Esophagus muscularis mucosa (tissue), 4 donors: Measurements from ENCODE around the gene PRR35. TPM values are rescaled to one million over a fixed set of nuclear protein-coding genes. Genes with fewer than 3 reads are reported as not detected.

Experiments
- DNase-seq: peaks from one replicate; pipeline ENCODE4 v3.0.0-alpha.2; 2017; ENCODE audit errors: extremely low spot score
- H3K27ac ChIP-seq, 4 donors: fragments of 200-600 bp; sonication (generic); replicated peaks in 1 of 4; 1 replicate in 3 of 4; 2 replicates in 1 of 4; pipeline ENCODE4 v1.5.1; 2016 to 2019; ENCODE audit warnings: mild to moderate bottlenecking in 1 of 4
- H3K27me3 ChIP-seq, 4 donors: fragments of 200-600 bp; sonication (generic); one replicate each; pipeline versions ENCODE4 v1.5.1 to v1.6.0; 2016 to 2019
- H3K36me3 ChIP-seq, 4 donors: fragments of 200-600 bp; sonication (generic); one replicate each; pipeline ENCODE4 v1.5.1; 2016 to 2019
- H3K4me1 ChIP-seq, 4 donors: fragments of 200-600 bp; sonication (generic); one replicate each; pipeline ENCODE4 v1.5.1; 2016 to 2019
- H3K4me3 ChIP-seq, 4 donors: fragments of 200-600 bp; sonication (generic); 1 replicate in 2 of 4; 2 replicates in 2 of 4; pipeline ENCODE4 v1.5.1; 2016 to 2019; ENCODE audit warnings: mild to moderate bottlenecking in 4 of 4, moderate library complexity in 1 of 4
- H3K9me3 ChIP-seq, 4 donors: fragments of 200-600 bp; sonication (generic); 1 replicate in 3 of 4; 2 replicates in 1 of 4; pipeline ENCODE4 v1.5.1; 2016 to 2019
- CTCF ChIP-seq, 3 experiments: fragments of 200-600 bp in 2 of 3; fragments of 450-650 bp in 1 of 3; sonication (generic) in 2 of 3; IDR thresholded peaks; one replicate each; pipeline ENCODE4 v1.5.1; 2017 to 2019; ENCODE audit warnings: antibody characterized with exemption in 3 of 3, mild to moderate bottlenecking in 2 of 3, moderate library complexity in 1 of 3
- EP300 ChIP-seq: sonication (generic); formaldehyde crosslinking; IDR thresholded peaks from one replicate; pipeline ENCODE4 v1.6.1; 2017; ENCODE audit warnings: antibody characterized with exemption
- POLR2A ChIP-seq: fragments of 450-650 bp; IDR thresholded peaks from one replicate; pipeline ENCODE4 v1.6.1; 2017; ENCODE audit warnings: antibody characterized with exemption, moderate library complexity, mild to moderate bottlenecking, low read depth
- POLR2AphosphoS5 ChIP-seq, 2 donors: sonication (generic); formaldehyde crosslinking; IDR thresholded peaks; one replicate each; pipeline ENCODE4 v1.6.1; 2017; ENCODE audit warnings: antibody characterized with exemption in 2 of 2
- WGBS: methylation state at CpG from one replicate; pipeline ENCODE4 v1.1.5; 2018; 5-methylcytosine and 5-hydroxymethylcytosine counted together
- intact Hi-C: fragments of 100-400 bp; cut with DNase I; formaldehyde crosslinking; loops from one replicate; pipeline ENCODE4 v1.15.1; 2023
- total RNA-seq, 4 donors: library from RNA; depleted of rRNA; stranded (reverse); fragments of >200 nt; gene quantifications; one replicate each; pipeline versions ENCODE4 v1.1.0 to v1.2.1, GENCODE V29; 2016

The PRR35 gene
- total RNA-seq, 4 donors from 2014 or later = not detected

DNA sequence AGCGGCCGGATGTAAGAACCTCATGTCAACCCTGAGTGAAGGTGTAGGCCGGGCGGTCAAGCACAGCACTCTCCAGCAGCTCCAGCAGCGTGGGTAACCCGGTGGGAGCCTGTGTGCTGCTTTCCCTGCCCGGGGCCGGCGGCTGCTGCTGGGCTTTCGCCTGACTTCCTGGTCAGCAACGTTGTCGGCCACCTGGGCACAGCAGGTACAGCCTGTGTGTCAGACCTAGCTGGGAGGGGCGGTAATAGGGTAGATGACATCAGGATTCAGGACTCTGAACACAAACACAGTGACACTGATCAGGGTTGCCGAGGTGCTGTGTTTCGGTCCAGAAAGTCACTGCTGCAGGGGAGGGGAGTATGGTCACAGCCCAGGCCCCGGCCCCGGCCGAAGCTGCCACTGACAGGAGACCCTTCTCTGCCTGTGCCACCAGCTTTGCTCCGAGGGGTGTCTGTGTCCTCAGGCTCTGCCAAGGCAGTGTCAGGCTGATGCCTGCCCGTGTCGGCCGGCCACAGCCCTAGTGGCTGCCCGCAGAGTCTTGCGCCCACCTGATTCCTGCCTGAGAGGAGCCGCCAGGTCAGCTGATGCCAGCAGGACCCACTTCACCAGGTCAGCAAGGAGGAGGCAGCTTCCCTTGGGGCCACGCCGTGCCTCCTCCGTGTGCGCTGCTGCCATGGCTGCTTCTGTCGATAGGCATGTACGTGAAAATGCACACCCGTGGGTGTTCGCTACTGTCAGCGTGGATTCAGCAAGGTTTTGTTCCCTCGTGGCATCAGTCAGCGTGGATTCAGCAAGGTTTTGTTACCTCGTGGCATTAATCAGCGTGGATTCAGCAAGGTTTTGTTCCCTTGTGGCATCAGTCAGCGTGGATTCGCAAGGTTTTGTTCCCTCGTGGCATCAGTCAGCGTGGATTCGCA lies 38.9 kb downstream of the PRR35 start:
- intact Hi-C loops = no loop called here
- peaks cover 0 to 33% (median 20%) of the 10 kb centered on the region in 4 donors for H3K36me3 ChIP-seq
- WGBS = 97% methylated on average over 35 of the region's 43 CpGs

GRCh38 chr16:600781-601180 lies 40.6 kb downstream of the PRR35 start:
- DNase-seq = no peak
- H3K36me3 ChIP-seq = peaks cover 0 to 29% (median 18%) of the 10 kb centered on the region in 4 donors
- no peak overlapping the region for H3K27ac ChIP-seq
- TF ChIP-seq EP300 (no peak), POLR2AphosphoS5 (IDR thresholded peaks at IDR 0.05) (no peak), CTCF (IDR thresholded peaks at IDR 0.05) (no peak), POLR2A (no peak)
- WGBS = 49% methylated on average over 7 of the region's 7 CpGs
- H3K4me1 ChIP-seq = no peaks in the 10 kb centered on the region
- H3K27me3 ChIP-seq = no peaks in the 10 kb centered on the region
- H3K4me3 ChIP-seq = no peak overlapping the region
- intact Hi-C loops = no loop called here
- H3K9me3 ChIP-seq = no peaks in the 10 kb centered on the region

More for the DNA sequence above, 38.9 kb downstream of the PRR35 start:
- peaks cover 0 to 12% (median 0%) of the 10 kb centered on the region in 4 donors for H3K4me1 ChIP-seq
- H3K9me3 ChIP-seq = no peaks in the 10 kb centered on the region
- no peak overlapping the region for H3K27ac ChIP-seq
- no peak for DNase-seq
- no peak overlapping the region for H3K4me3 ChIP-seq
- TF ChIP-seq CTCF (IDR thresholded peaks at IDR 0.05) (no peak), POLR2A (no peak), POLR2AphosphoS5 (IDR thresholded peaks at IDR 0.05) (no peak), EP300 (no peak)
- no peaks in the 10 kb centered on the region for H3K27me3 ChIP-seq

DNA sequence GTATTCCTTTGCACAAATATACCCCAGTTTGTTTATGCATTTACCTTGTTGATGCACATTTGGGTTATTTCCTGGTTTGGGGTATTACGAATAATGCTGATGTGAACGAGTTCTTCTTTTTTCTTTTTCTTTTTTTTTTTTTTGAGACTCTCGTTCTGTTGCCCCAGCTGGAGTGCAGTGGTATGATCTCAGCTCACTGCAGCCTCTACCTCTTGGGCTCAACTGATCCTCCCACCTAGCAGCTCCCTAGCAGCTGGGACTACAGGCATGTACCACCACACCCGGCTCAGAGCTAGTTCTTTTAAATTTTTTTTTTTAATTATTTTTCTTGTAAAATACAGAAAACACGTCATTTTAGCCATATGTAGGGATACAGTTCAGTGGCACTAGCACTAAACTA lies 43.7 kb downstream of the PRR35 start:
- DNase-seq = no peak
- no peaks in the 10 kb centered on the region for H3K9me3 ChIP-seq
- no peaks in the 10 kb centered on the region for H3K27me3 ChIP-seq
- 86% methylated on average over 5 of the region's 5 CpGs for WGBS
- no peaks in the 10 kb centered on the region for H3K4me1 ChIP-seq
- H3K27ac ChIP-seq = no peak overlapping the region
- H3K36me3 ChIP-seq = peaks cover 0 to 18% (median 9%) of the 10 kb centered on the region in 4 donors
- TF ChIP-seq POLR2AphosphoS5 (IDR thresholded peaks at IDR 0.05) = no peak
- no peak for TF ChIP-seq CTCF (IDR thresholded peaks at IDR 0.05)
- TF ChIP-seq EP300 = no peak
- no peak for TF ChIP-seq POLR2A
- H3K4me3 ChIP-seq = no peak overlapping the region
- intact Hi-C loops = no loop called here

DNA sequence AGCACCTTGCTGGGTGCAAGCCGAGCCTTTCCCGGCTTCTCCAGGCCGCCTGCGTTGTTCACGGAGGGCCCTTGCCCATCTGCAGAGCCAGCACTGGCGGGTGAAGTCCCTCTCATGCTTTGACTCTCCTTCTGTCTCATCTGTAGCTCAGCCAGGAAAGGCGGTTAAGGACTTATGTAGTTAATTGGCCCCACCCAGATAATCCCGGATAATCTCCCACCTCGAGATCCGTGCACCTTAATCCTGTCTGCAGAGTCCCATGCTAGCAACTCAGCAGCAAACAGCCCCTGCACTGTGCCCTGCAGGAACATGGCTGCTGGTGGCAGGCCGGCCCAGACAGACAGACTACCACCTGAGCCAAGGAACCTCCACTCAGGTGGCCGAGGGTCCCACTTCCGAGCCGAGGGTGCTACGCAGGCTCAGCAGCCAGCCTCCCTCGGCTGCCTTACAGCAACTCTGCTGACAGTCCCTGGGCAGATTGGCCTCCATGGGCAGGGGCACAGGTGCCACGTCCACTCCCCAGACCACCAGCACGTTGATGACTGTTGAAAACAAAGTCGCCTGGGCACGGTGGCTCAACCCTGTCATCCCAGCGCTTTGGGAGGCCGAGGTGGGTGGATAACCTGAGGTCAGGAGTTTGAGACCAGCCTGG lies 46.6 kb downstream of the PRR35 start:
- Histone ChIP-seq H3K4me1 (peaks cover 0 to 14% (median 11%) of the 10 kb centered on the region in 4 donors), H3K36me3 (no peaks in the 10 kb centered on the region), H3K4me3 (no peak overlapping the region), H3K9me3 (no peaks in the 10 kb centered on the region), H3K27me3 (no peaks in the 10 kb centered on the region), H3K27ac (no peak overlapping the region)
- DNase-seq = no peak
- intact Hi-C loops = no loop called here
- no peak for TF ChIP-seq POLR2A
- no peak for TF ChIP-seq EP300
- TF ChIP-seq CTCF (IDR thresholded peaks at IDR 0.05) = no peak
- no peak for TF ChIP-seq POLR2AphosphoS5 (IDR thresholded peaks at IDR 0.05)
- WGBS = 100% methylated on average over 14 of the region's 22 CpGs
